WI38 (cell line): Measurements from ENCODE around the gene ATG5.
"Not testable (repeated sequence)": the region's sequence is repeated elsewhere in the genome, so short reads cannot be mapped to it uniquely, and the experiment has no call there.

Source experiments
- H3K4me3 ChIP-seq: 2 replicates; pipeline ENCODE4 v1.5.1; 2011; ENCODE audit warnings: low read depth, mild to moderate bottlenecking, control low read depth, low read length
- TF ChIP-seq, protein P1 (sequence below): IDR thresholded peaks from 2 replicates; pipeline ENCODE4 v1.5.1; 2012; ENCODE audit warnings: low read depth, mild to moderate bottlenecking, control low read depth, low read length

ATG5 gene

DNA sequence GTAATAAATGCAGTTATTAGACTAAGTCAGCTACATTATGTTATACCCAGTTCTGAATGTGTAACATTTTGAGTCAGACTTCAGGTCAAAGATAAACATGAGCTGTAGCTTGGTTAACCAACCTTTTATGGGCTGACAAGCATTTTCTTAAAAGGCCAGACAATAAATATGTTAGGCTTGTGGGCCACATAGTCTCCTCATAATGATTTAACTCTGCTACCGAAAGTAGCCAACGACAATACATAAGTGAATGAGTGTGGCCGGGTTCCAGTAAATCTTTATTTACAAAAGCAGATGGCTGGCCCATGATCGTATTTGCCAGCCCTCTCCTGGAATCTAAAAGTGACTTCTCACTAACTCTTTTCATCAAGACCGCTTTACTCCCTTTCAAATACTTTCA, 49.9 kb downstream of the ATG5 start:
- no peak overlapping the region for H3K4me3 ChIP-seq
- TF ChIP-seq, protein P1, sequence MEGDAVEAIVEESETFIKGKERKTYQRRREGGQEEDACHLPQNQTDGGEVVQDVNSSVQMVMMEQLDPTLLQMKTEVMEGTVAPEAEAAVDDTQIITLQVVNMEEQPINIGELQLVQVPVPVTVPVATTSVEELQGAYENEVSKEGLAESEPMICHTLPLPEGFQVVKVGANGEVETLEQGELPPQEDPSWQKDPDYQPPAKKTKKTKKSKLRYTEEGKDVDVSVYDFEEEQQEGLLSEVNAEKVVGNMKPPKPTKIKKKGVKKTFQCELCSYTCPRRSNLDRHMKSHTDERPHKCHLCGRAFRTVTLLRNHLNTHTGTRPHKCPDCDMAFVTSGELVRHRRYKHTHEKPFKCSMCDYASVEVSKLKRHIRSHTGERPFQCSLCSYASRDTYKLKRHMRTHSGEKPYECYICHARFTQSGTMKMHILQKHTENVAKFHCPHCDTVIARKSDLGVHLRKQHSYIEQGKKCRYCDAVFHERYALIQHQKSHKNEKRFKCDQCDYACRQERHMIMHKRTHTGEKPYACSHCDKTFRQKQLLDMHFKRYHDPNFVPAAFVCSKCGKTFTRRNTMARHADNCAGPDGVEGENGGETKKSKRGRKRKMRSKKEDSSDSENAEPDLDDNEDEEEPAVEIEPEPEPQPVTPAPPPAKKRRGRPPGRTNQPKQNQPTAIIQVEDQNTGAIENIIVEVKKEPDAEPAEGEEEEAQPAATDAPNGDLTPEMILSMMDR: no peak

DNA sequence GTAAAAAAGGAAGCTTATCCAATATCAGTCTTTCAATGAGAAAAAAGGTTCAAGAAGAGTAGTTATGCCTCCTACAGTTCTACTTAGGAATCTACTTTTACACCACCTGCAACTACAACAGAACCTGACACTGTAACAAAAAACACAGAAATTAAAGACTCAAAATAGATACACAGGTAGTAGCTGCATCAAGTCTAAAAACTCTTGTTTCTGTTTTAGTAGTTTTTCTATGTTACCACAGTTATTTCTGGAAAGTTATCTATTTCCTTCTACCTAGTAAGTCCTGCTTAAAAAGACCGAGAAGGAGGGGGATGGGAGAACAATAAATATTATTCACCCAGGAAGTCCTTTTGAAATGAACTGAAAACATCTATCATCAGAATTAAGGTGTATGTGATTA, 52.5 kb downstream of the ATG5 start:
- TF ChIP-seq, protein P1: no peak
- no peak overlapping the region for H3K4me3 ChIP-seq

DNA sequence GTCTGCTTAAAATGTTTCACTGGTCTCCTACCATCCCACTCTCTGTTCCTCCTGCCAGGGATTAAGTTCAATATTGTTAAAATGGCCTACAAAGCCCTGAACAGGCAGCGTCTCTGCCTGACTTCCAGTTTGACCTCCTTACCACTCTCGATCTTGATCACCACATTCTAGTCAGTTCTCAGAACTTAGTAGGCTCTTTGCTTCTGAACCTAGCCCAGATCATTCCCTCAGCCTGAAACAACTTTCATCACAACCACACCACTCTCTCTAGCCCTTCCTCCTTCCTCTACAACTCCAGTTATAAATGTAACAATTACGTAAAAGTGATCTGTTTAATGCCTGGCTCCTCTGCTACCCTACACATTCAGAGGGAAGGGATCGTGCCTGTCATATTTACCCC, 53.3 kb downstream of the ATG5 start:
- TF ChIP-seq, protein P1: no peak
- H3K4me3 ChIP-seq: no peak overlapping the region

DNA sequence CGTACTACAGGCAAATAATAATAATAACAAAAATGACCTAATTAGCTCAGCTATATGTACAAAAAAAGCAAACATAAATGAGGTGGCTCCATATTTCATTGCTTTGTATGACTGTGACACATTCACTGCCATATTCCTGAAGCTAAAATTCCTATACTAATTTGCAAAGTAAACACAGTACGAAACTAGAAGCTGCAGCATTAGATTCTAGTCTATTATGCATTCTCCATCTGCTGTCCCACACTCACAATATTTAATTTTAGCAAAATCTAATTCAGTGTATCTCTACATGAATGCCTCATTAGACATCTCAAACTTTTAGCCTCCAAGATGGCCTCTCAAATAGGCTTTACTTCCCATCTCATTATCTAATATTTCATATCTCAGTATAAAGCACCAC, 55.1 kb downstream of the ATG5 start:
- TF ChIP-seq, protein P1: no peak
- H3K4me3 ChIP-seq: no peak overlapping the region

DNA sequence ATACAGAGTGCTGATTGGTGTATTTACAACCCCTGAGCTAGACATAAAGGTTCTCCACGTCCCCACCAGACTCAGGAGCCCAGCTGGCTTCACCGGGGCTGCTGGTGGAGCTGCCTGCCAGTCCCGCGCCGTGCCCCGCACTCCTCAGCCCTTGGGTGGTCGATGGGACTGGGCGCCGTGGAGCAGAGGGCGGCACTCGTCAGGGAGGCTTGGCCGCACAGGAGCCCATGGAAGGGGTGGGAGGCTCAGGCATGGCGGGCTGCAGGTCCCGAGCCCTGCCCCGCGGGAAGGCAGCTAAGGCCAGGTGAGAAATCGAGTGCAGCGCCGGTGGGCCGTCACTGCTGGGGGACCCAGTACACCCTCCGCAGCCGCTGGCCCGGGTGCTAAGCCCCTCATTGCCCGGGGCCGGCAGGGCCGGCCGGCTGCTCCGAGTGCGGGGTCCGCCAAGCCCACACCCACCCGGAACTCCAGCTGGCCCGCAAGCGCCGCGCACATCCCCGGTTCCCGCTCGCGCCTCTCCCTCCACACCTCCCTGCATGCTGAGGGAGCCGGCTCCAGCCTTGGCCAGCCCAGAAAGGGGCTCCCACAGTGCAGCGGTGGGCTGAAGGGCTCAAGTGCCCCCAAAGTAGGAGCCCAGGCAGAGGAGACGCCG, 56.2 kb downstream of the ATG5 start:
- not testable (repeated sequence) for H3K4me3 ChIP-seq

DNA sequence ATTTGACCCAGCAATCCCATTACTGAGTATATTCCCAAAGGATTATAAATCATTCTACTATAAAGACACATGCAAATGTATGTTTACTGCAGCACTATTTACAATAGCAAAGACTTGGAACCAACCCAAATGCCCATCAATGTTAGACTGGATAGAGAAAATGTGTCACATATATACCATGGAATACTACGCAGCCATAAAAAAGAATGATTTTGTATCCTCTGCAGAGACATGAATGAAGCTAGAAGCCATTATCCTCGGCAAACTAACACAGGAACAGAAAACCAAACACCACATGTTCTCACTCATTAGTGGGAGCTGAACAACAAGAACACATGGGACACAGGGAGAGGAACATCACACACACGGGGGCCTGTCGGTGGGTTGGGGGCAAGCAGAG, 57.1 kb downstream of the ATG5 start:
- H3K4me3 ChIP-seq: not testable (repeated sequence)

DNA sequence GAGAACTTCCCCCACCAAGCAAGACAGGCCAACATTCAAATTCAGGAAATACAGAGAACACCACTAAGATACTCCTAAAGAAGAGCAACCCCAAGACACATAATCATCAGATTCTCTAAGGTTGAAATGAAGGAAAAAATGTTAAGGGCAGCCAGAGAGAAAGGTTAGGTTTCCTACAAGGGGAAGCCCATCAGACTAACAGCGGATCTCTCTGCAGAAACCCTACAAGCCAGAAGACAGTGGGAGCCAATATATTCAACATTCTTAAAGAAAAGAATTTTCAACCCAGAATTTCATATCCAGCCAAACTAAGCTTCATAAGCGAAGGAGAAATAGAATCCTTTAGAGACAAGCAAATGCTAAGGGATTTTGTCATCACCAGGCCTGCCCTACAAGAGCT, 61.1 kb downstream of the ATG5 start:
- not testable (repeated sequence) for H3K4me3 ChIP-seq

DNA sequence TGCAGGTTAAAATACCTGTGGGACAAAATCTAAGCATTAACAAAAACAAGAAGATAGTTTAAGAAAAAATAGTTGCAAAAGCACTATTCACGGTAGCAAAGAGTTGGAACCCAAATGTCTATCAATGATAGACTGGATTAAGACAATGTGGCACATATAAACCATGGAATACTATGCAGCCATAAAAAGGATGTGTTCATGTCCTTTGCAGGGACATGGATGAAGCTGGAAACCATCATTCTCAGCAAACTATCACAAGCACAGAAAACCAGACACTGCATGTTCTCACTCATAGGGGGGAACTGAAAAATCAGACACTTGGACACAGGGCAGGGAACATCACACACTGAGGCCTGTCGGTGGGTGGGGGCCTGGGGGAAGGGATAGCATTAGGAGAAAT, 65.8 kb downstream of the ATG5 start:
- not testable (repeated sequence) for H3K4me3 ChIP-seq

DNA sequence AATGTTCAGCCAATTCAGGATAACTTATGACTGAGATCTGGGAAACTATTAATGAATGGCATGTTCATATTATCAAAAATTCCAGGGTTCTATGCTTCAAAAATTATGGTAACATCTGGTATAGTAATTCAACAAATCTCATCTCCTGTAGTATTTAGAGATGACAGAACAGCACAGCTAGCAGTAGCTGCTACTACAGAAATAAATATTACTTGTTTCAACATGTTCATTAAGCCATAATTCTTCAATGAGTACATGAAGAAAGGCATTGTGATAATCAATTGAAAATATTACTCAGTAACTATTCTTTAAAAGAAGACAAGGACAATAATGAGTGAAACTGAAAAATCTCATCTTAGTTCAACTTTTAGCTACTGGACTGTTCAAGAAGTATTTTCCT, 66.8 kb downstream of the ATG5 start:
- H3K4me3 ChIP-seq: no peak overlapping the region
- TF ChIP-seq, protein P1: no peak

DNA sequence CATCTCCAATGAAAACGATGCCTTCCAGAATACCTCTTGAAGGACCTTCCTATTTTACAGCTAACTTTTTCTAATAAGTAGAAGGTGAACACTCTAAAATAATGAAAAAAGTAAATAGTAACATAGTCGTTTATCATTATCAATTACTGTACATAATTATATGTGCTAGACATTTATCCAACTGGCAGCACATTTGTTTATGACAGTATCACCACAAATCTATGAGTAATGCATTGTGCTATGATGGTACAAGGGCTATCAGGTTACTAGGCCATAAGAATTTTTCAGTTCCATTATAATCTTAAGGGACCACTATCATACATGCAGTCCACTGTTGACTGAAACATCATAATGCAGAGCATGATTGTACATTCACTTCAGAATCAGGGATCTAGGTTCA, 68.4 kb downstream of the ATG5 start:
- H3K4me3 ChIP-seq: no peak overlapping the region
- TF ChIP-seq, protein P1: no peak
